ENCODE results near the gene HNF1A.

GRCh38 chr12:120980800-120981368 lies 2.5 kb downstream of the HNF1A start:
- TF ChIP-seq CTCF (IDR thresholded peaks at IDR 0.05) (no peak), POLR2A (IDR thresholded peaks at IDR 0.05) (no peak)
